Mesenchymal stem cell (in vitro differentiated cells and primary cell): ENCODE data around the gene GP1BB.

Experiments used
- DNase-seq: peaks from one replicate; pipeline ENCODE4 v3.0.0-alpha.2; 2013
- H2AFZ ChIP-seq: one replicate; pipeline ENCODE4 v1.6.1; 2013; ENCODE audit warnings: low read depth, mild to moderate bottlenecking, control low read depth, inconsistent platforms, low read length, moderate library complexity
- H2AK5ac ChIP-seq: 2 replicates; pipeline ENCODE4 v1.6.1; 2013; ENCODE audit warnings: low read length, moderate library complexity, mild to moderate bottlenecking, inconsistent platforms; ENCODE audit not compliant: severe bottlenecking
- H2BK120ac ChIP-seq: one replicate; pipeline ENCODE4 v1.6.1; 2013; ENCODE audit warnings: low read depth, mild to moderate bottlenecking, inconsistent platforms, low read length, moderate library complexity
- H2BK12ac ChIP-seq, 2 experiments: one replicate each; pipeline ENCODE4 v1.6.1; 2013; ENCODE audit warnings: inconsistent platforms in 2 of 2, low read length in 2 of 2, mild to moderate bottlenecking in 2 of 2, moderate library complexity in 2 of 2, control low read depth in 1 of 2
- H2BK15ac ChIP-seq: one replicate; pipeline ENCODE4 v1.6.1; 2013; ENCODE audit warnings: mild to moderate bottlenecking, low read depth, inconsistent platforms; ENCODE audit not compliant: poor library complexity, severe bottlenecking
- H2BK5ac ChIP-seq: 2 replicates; pipeline ENCODE4 v1.6.1; 2013; ENCODE audit warnings: low read depth, mild to moderate bottlenecking, low read length, control low read depth, inconsistent platforms; ENCODE audit not compliant: poor library complexity, severe bottlenecking
- H3K14ac ChIP-seq, 2 experiments: one replicate each; pipeline ENCODE4 v1.6.1; 2013; ENCODE audit warnings: inconsistent platforms in 2 of 2, low read length in 2 of 2, control low read depth in 1 of 2, mild to moderate bottlenecking in 1 of 2, moderate library complexity in 1 of 2
- H3K18ac ChIP-seq, 2 experiments: one replicate each; pipeline ENCODE4 v1.6.1; 2013; ENCODE audit warnings: inconsistent platforms in 2 of 2, low read length in 2 of 2, control low read depth in 1 of 2, low read depth in 1 of 2, mild to moderate bottlenecking in 1 of 2
- H3K23ac ChIP-seq, 2 experiments: one replicate each; pipeline ENCODE4 v1.6.1; 2013; ENCODE audit warnings: inconsistent platforms in 2 of 2, low read length in 2 of 2, mild to moderate bottlenecking in 2 of 2, moderate library complexity in 2 of 2, control low read depth in 1 of 2
- H3K27ac ChIP-seq: 2 replicates; pipeline ENCODE4 v1.5.1; 2013; ENCODE audit warnings: mild to moderate bottlenecking, moderate library complexity, low read length, control low read depth, inconsistent platforms; ENCODE audit not compliant: poor library complexity, severe bottlenecking
- H3K27me3 ChIP-seq, 2 experiments: 2 replicates each; pipeline versions ENCODE4 v1.6.1 to v1.7.0; 2013; ENCODE audit warnings: low read length in 2 of 2, mild to moderate bottlenecking in 2 of 2, moderate library complexity in 2 of 2, control low read depth in 1 of 2, inconsistent platforms in 1 of 2; ENCODE audit not compliant: control insufficient read depth in 1 of 2, insufficient read depth in 1 of 2
- H3K36me3 ChIP-seq, 2 experiments: 2 replicates each; pipeline versions ENCODE4 v1.6.1 to v1.7.0; 2013; ENCODE audit warnings: low read length in 2 of 2, control low read depth in 1 of 2, inconsistent platforms in 1 of 2, low read depth in 1 of 2, mild to moderate bottlenecking in 1 of 2; ENCODE audit not compliant: insufficient read depth in 2 of 2, control insufficient read depth in 1 of 2
- H3K4ac ChIP-seq, 2 experiments: one replicate each; pipeline ENCODE4 v1.6.1; 2013; ENCODE audit warnings: inconsistent platforms in 2 of 2, low read length in 2 of 2, mild to moderate bottlenecking in 2 of 2, moderate library complexity in 2 of 2, control low read depth in 1 of 2, low read depth in 1 of 2
- H3K4me1 ChIP-seq: 2 replicates; pipeline ENCODE4 v1.6.1; 2013; ENCODE audit warnings: low read depth, low read length, control low read depth; ENCODE audit not compliant: control insufficient read depth, insufficient read depth
- H3K4me2 ChIP-seq: 2 replicates; pipeline ENCODE4 v1.6.1; 2013; ENCODE audit warnings: low read length, mild to moderate bottlenecking, inconsistent platforms; ENCODE audit not compliant: poor library complexity, severe bottlenecking
- H3K4me3 ChIP-seq, 2 experiments: 2 replicates each; pipeline versions ENCODE4 v1.5.1 to v1.7.0; 2013; ENCODE audit warnings: low read length in 2 of 2, mild to moderate bottlenecking in 2 of 2, control low read depth in 1 of 2, low read depth in 1 of 2; ENCODE audit not compliant: insufficient read depth in 1 of 2
- H3K79me1 ChIP-seq: replicated peaks from 2 replicates; pipeline ENCODE4 v1.6.1; 2013; ENCODE audit warnings: mild to moderate bottlenecking, control low read depth, low read length, inconsistent platforms; ENCODE audit not compliant: poor library complexity, severe bottlenecking
- H3K9ac ChIP-seq: 2 replicates; pipeline ENCODE4 v1.7.0; 2013; ENCODE audit warnings: mild to moderate bottlenecking, low read length, moderate library complexity
- H3K9me3 ChIP-seq: 2 replicates; pipeline ENCODE4 v1.7.0; 2013; ENCODE audit warnings: mild to moderate bottlenecking, low read length; ENCODE audit not compliant: control insufficient read depth
- H4K8ac ChIP-seq: one replicate; pipeline ENCODE4 v1.6.1; 2013; ENCODE audit warnings: inconsistent platforms, mild to moderate bottlenecking, low read length, moderate library complexity
- H4K91ac ChIP-seq: one replicate; pipeline ENCODE4 v1.6.1; 2013; ENCODE audit warnings: mild to moderate bottlenecking, low read length, inconsistent platforms
- WGBS: methylation state at CpG from one replicate; pipeline ENCODE4 v1.1.7; 2013; ENCODE audit warnings: mixed read lengths; 5-methylcytosine and 5-hydroxymethylcytosine counted together

Gene GP1BB

DNA sequence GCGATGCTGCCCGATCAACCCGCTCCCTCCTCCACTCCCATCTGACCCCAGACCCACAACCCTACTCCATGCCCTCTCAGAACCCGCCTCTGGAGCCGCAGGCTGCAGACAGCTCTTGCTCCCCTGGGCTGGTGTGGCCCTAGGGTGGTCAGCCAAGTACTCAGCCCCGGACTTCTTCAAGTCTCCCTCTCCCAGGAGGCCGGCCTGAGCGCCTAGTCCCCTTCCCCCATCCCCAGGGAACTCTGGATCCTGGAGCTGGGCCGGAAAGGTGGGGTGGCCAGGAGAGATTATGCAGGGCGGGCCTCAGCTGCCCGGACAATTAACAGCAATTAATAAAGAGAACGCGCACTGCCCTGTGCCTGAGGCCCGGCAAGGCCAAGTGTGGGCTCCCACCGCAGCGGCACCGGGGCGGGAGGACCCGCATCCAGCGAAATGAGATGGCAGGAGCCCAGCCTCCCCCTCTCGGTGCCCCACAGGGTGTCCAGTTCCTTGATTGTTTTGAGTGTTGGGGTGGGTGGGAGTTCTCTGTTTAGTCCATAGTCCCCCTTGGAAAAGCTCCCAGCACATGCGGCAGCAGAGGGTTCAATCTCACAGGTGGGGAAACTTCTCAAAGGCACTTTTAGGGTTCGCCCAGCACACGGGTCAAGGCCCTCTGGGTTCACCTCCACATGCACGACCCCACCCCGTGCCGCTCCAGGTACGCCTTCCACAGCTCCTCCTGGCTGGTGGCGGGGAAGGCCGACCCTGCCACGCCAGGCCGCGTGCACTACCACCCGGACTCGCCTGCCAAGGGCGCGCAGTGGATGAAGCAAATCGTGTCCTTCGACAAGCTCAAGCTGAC, 40.3 kb downstream of the GP1BB start:
- no peak overlapping the region for H2BK5ac ChIP-seq
- 29% methylated on average over 35 of the region's 39 CpGs for WGBS

DNA sequence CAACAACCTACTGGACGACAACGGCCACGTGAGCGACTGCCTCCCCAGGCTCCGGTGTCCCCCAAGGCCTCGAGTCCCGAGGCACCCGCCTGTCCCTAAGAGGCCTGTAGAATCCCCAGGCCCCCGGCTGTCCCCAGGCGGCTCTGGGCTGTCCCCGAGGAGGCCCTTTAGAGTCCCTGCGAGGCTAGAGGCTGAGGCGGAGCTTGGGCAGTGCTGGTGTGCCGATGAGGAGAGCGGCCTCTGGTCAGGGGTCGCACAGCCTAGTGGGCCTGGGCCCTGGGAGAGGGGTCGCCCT, 40.9 kb downstream of the GP1BB start:
- H3K14ac ChIP-seq = no peak overlapping the region
- no peak overlapping the region for H3K9ac ChIP-seq
- WGBS = 36% methylated on average over 15 of the region's 17 CpGs

More for the DNA sequence above, 40.3 kb downstream of the GP1BB start:
- no peaks in the 10 kb centered on the region for H3K79me1 ChIP-seq
- no peak overlapping the region for H3K4me2 ChIP-seq
- no peak overlapping the region for H3K4me3 ChIP-seq
- H3K9me3 ChIP-seq = no peaks in the 10 kb centered on the region
- no peak overlapping the region for H2AK5ac ChIP-seq
- no peak overlapping the region for H4K91ac ChIP-seq
- H3K27me3 ChIP-seq = peaks cover 73 to 81% of the 10 kb centered on the region in 2 experiments
- no peak overlapping the region for H3K14ac ChIP-seq
- H3K4ac ChIP-seq = no peak overlapping the region
- H2AFZ ChIP-seq = no peak overlapping the region
- H3K4me1 ChIP-seq = peaks cover 33% of the 10 kb centered on the region
- no peak overlapping the region for H2BK120ac ChIP-seq
- H4K8ac ChIP-seq = no peak overlapping the region
- H3K27ac ChIP-seq = no peak overlapping the region
- H3K9ac ChIP-seq = no peak overlapping the region
- no peak overlapping the region for H2BK12ac ChIP-seq
- no peak overlapping the region for H3K23ac ChIP-seq
- H3K36me3 ChIP-seq = no peaks in the 10 kb centered on the region
- H2BK15ac ChIP-seq = no peak overlapping the region
- no peak for DNase-seq
- no peak overlapping the region for H3K18ac ChIP-seq

DNA sequence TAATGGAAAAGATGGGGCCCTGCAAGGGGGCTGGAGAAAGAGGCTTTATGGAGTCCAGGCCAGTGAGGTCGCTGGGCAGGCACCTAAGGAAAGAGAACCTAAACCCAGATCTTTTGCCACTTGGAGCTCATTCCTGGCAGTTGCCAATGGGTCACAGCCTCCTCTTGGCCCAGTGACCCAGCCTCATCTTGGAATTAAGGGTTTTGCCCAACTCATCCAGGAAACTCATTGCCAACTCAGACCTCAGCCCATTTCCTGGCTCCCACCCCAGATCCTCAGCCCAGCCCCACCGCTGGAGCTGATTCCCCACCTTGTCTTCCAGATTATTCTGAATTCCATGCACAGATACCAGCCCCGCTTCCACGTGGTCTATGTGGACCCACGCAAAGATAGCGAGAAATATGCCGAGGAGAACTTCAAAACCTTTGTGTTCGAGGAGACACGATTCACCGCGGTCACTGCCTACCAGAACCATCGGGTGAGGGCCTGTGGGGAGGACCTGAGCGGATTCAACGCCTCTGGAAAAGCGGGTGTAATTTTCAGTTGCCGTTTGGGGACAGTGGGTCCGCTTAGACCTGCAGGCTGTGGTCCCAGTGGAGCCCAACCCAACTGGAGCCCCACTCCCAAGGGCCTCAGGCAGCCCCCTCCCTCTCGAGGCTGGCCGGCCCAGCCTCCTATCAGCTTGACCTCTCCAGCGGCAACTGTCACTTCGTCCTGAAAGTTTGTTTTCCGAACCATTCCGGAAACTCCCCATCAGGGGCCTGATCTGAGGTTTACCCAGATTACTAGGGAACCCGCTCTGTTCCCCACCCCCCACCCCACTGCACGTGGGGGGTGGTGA, 41.5 kb downstream of the GP1BB start:
- H2BK15ac ChIP-seq = no peak overlapping the region
- no peak overlapping the region for H3K18ac ChIP-seq
- no peak overlapping the region for H2AFZ ChIP-seq
- no peak overlapping the region for H3K9ac ChIP-seq
- WGBS = 21% methylated on average over 24 of the region's 25 CpGs
- H4K91ac ChIP-seq = no peak overlapping the region
- H3K4me3 ChIP-seq = no peak overlapping the region
- H3K23ac ChIP-seq = no peak overlapping the region
- peaks cover 73 to 80% of the 10 kb centered on the region in 2 experiments for H3K27me3 ChIP-seq
- H2BK12ac ChIP-seq = no peak overlapping the region
- no peaks in the 10 kb centered on the region for H3K79me1 ChIP-seq
- no peak overlapping the region for H2BK5ac ChIP-seq
- H3K4me1 ChIP-seq = peaks cover 22% of the 10 kb centered on the region
- no peak overlapping the region for H4K8ac ChIP-seq
- no peaks in the 10 kb centered on the region for H3K36me3 ChIP-seq
- no peak overlapping the region for H3K27ac ChIP-seq
- H3K4ac ChIP-seq = no peak overlapping the region
- H2BK120ac ChIP-seq = no peak overlapping the region
- no peak overlapping the region for H3K14ac ChIP-seq
- H2AK5ac ChIP-seq = no peak overlapping the region
- no peak for DNase-seq
- no peaks in the 10 kb centered on the region for H3K9me3 ChIP-seq
- H3K4me2 ChIP-seq = no peak overlapping the region

More for the DNA sequence above, 40.9 kb downstream of the GP1BB start:
- no peak overlapping the region for H3K27ac ChIP-seq
- no peak overlapping the region for H2BK120ac ChIP-seq
- H3K4me2 ChIP-seq = no peak overlapping the region
- H3K9me3 ChIP-seq = no peaks in the 10 kb centered on the region
- no peak overlapping the region for H2AK5ac ChIP-seq
- no peak overlapping the region for H3K18ac ChIP-seq
- no peak overlapping the region for H2BK15ac ChIP-seq
- no peak overlapping the region for H4K91ac ChIP-seq
- H2BK12ac ChIP-seq = no peak overlapping the region
- no peaks in the 10 kb centered on the region for H3K79me1 ChIP-seq
- no peak overlapping the region for H3K4me3 ChIP-seq
- no peak overlapping the region for H3K23ac ChIP-seq
- no peak overlapping the region for H3K4ac ChIP-seq
- no peak for DNase-seq
- no peak overlapping the region for H4K8ac ChIP-seq
- peaks cover 72 to 80% of the 10 kb centered on the region in 2 experiments for H3K27me3 ChIP-seq
- H2AFZ ChIP-seq = no peak overlapping the region
- no peaks in the 10 kb centered on the region for H3K36me3 ChIP-seq
- no peak overlapping the region for H2BK5ac ChIP-seq
- peaks cover 28% of the 10 kb centered on the region for H3K4me1 ChIP-seq
